Measurements from ENCODE around the gene BTN1A1. TPM values are rescaled to one million over a fixed set of nuclear protein-coding genes. Genes with fewer than 3 reads are reported as not detected.

BTN1A1 gene
- total and polyA plus RNA-seq, 10 of the 15 experiments (the other 5 are each of a cell fraction or from before 2014, with no cell fraction given): 0.05 to 2.2 (median 0.87) TPM

- Histone ChIP-seq H3K4me2 (ENCODE audit: control insufficient read depth, insufficient read depth) (peak overlapping the region; percentile 92), H3K36me3 (ENCODE audit: control insufficient read depth in 2 of 2, insufficient read depth in 2 of 2, low read length in 1 of 2) (no peaks in the 10 kb centered on the region), H3K79me2 (ENCODE audit: control insufficient read depth, insufficient read depth, low read length) (no peaks in the 10 kb centered on the region), H4K20me1 (ENCODE audit: control insufficient read depth, insufficient read depth) (no peaks in the 10 kb centered on the region), H3K4me3 (peak overlapping the region; percentile 80), H3K9me3 (replicated peaks; ENCODE audit: control insufficient read depth, insufficient read depth, low read length) (no peaks in the 10 kb centered on the region), H3K4me1 (ENCODE audit: control insufficient read depth, insufficient read depth, low read length) (0 out of 2 replicates have a peak, but pooled peaks cover 3% of the 10 kb centered on the region), H3K9ac (ENCODE audit: control insufficient read depth, insufficient read depth, low read length) (peak overlapping the region; percentile 45), H3K27ac (ENCODE audit: control insufficient read depth, insufficient read depth) (peak overlapping the region; percentile 69), H3K27me3 (replicated peaks in 1 of 2; ENCODE audit: control insufficient read depth in 2 of 2, insufficient read depth in 2 of 2, low read length in 1 of 2) (no peaks in the 10 kb centered on the region), H2AFZ (ENCODE audit: control insufficient read depth, low read depth, low read length) (peak overlapping the region; percentile 83)
- ATAC-seq (peak; percentile 49), FAIRE-seq (peak; percentile 75), DNase-seq (ENCODE audit: low read depth, low spot score) (no peak)
- intact Hi-C loops (cut with micrococcal nuclease; ENCODE audit: unreplicated experiment) (loop anchor here (1.0 to 10.0 kb wide), 3 partner anchors 13 to 380 kb away; no protein-coding TSS in a partner anchor), in situ Hi-C loops (cut with MboI) (loop anchor here (5.0 kb wide), 1 partner anchor 223 kb away; no protein-coding TSS in a partner anchor)
- no TSS peak for BruUV-seq (replicated peaks)
- ChIA-PET POLR2A (interaction anchor here (0.5 to 4.5 kb wide), 10 partner anchors 9 to 1677 kb away, joined by 3 to 29 read pairs (median 5); partner anchors contain the start of gene HMGN4), SMC1A (ENCODE audit: uncharacterized antibody, unreplicated experiment) (interaction anchor here (1.1 to 4.5 kb wide), 8 partner anchors 9 to 247 kb away, joined by 4 to 44 read pairs (median 18); partner anchors contain the start of gene HMGN4), RAD21 (ENCODE audit: unreplicated experiment) (interaction anchor here (0.7 to 5.5 kb wide), 12 partner anchors 14 to 230 kb away, joined by 3 to 40 read pairs (median 4); partner anchors contain the start of gene HMGN4), CTCF (interaction anchor here (1.0 to 4.1 kb wide), 7 partner anchors 9 to 209 kb away, joined by 3 to 28 read pairs (median 8); partner anchors contain the start of gene HMGN4)
- WGBS (ENCODE audit: insufficient coverage, insufficient replicate concordance, low lambda C conversion rate, missing lambda C conversion rate): 1% methylated on average over 27 of the region's 27 CpGs
- TF ChIP-seq E2F4 (IDR thresholded peaks at IDR 0.05; ENCODE audit: low read depth, low read length): no peak
- TF ChIP-seq MAX (IDR thresholded peaks at IDR 0.05; ENCODE audit: low read depth, low read length): peak; percentile 48; the same call in 1 of the 2 replicates
- TF ChIP-seq MLLT1 (IDR thresholded peaks at IDR 0.05): peak; percentile 66
- TF ChIP-seq ESRRA (IDR thresholded peaks at IDR 0.05; ENCODE audit: low read length): no peak
- no peak for TF ChIP-seq NFYA (IDR thresholded peaks at IDR 0.05; ENCODE audit: borderline replicate concordance, low read depth, low read length)
- TF ChIP-seq TARDBP (IDR thresholded peaks at IDR 0.05; ENCODE audit: borderline replicate concordance): peak; percentile 52; the same call in 1 of the 2 replicates
- TF ChIP-seq IKZF2 (IDR thresholded peaks at IDR 0.05): no peak
- TF ChIP-seq ZSCAN29 (IDR thresholded peaks at IDR 0.05): peak; percentile 92
- TF ChIP-seq GABPA (IDR thresholded peaks at IDR 0.05; ENCODE audit: low read depth): 0 out of 2 replicates have a peak, but pooled peaks have one; percentile 18
- no peak for TF ChIP-seq BMI1 (IDR thresholded peaks at IDR 0.05; ENCODE audit: borderline replicate concordance)
- TF ChIP-seq SKIL (IDR thresholded peaks at IDR 0.05; ENCODE audit: low read depth, poor library complexity, severe bottlenecking): peak; percentile 58
- no peak for TF ChIP-seq ZNF207 (IDR thresholded peaks at IDR 0.05; ENCODE audit: borderline replicate concordance)
- TF ChIP-seq TBL1XR1 (IDR thresholded peaks at IDR 0.05; ENCODE audit: low read depth, low read length): peak; percentile 42; the same call in 1 of the 2 replicates
- 0 out of 2 replicates have a peak, but pooled peaks have one; percentile 27 for TF ChIP-seq ATF7 (IDR thresholded peaks at IDR 0.05; ENCODE audit: low read depth)
- peak; percentile 16; the same call in 1 of the 2 replicates for TF ChIP-seq TCF3 (IDR thresholded peaks at IDR 0.05; ENCODE audit: borderline replicate concordance, insufficient read depth, low read depth, low read length)
- no peak for TF ChIP-seq BRCA1 (IDR thresholded peaks at IDR 0.05; ENCODE audit: low read depth, low read length)
- peak; percentile 60; the same call in 1 of the 2 replicates for TF ChIP-seq MXI1 (IDR thresholded peaks at IDR 0.05; ENCODE audit: low read depth, low read length)
- TF ChIP-seq MEF2A (IDR thresholded peaks at IDR 0.05; ENCODE audit: insufficient read depth, low read depth, low read length): 0 out of 2 replicates have a peak, but pooled peaks have one; percentile 25
Measured at GRCh38 chr6:26554697-26555504, 54.8 kb downstream of the BTN1A1 start.

Data from GM12878 (cell line).